NCI-H82 (cell line): ENCODE measurements around the gene PALLD.
A peak's percentile ranks its signal among the peaks of the same experiment; 100 is the strongest.

ENCODE experiments used
- DNase-seq: peaks from one replicate; lab custom pipeline; 2025; lab: John Stamatoyannopoulos, UW

The PALLD gene

GRCh38 chr4:168854350-168854921 is 357.6 kb downstream of the PALLD start:
- DNase-seq, result no peak

GRCh38 chr4:168856312-168856711 is 359.5 kb downstream of the PALLD start:
- DNase-seq, result no peak

GRCh38 chr4:168857009-168857408 is 360.2 kb downstream of the PALLD start:
- no peak for DNase-seq

- no peak for DNase-seq
Observed at GRCh38 chr4:168857546-168858314, 360.9 kb downstream of the PALLD start.

GRCh38 chr4:168859100-168859499 is 362.2 kb downstream of the PALLD start:
- DNase-seq, result no peak

GRCh38 chr4:168859888-168860694 is 363.2 kb downstream of the PALLD start:
- DNase-seq, result no peak

- DNase-seq, result no peak
Observed at GRCh38 chr4:168860827-168861226, 364.0 kb downstream of the PALLD start.

GRCh38 chr4:168863719-168864647 is 367.1 kb downstream of the PALLD start:
- no peak for DNase-seq

- DNase-seq, result no peak
Observed at GRCh38 chr4:168864821-168865541, 368.1 kb downstream of the PALLD start.

GRCh38 chr4:168865854-168866253 is 369.0 kb downstream of the PALLD start:
- no peak for DNase-seq

- DNase-seq, result no peak
Observed at GRCh38 chr4:168866635-168867034, 369.8 kb downstream of the PALLD start.

- no peak for DNase-seq
Observed at GRCh38 chr4:168867128-168867527, 370.3 kb downstream of the PALLD start.

- peak; percentile 39 for DNase-seq
Observed at GRCh38 chr4:168868044-168868781, 371.4 kb downstream of the PALLD start.

GRCh38 chr4:168868802-168869201 is 371.9 kb downstream of the PALLD start:
- no peak for DNase-seq

- no peak for DNase-seq
Observed at GRCh38 chr4:168870004-168870403, 373.2 kb downstream of the PALLD start.

GRCh38 chr4:168871632-168872031 is 374.8 kb downstream of the PALLD start:
- no peak for DNase-seq

- DNase-seq, result no peak
Observed at GRCh38 chr4:168874083-168874482, 377.2 kb downstream of the PALLD start.

- DNase-seq, result no peak
Observed at GRCh38 chr4:168876106-168876505, 379.3 kb downstream of the PALLD start.

- DNase-seq, result no peak
Observed at GRCh38 chr4:168877511-168878491, 380.9 kb downstream of the PALLD start.
